ENCODE measurements around the gene UBR2. TPM values are rescaled to one million over a fixed set of nuclear protein-coding genes. Genes with fewer than 3 reads are reported as not detected.

The UBR2 gene
- total and polyA plus RNA-seq, 9 of the 15 experiments (the other 6 are each of a cell fraction or from before 2014, with no cell fraction given), result 9.1 to 38.9 (median 23.4) TPM

- no peak for TF ChIP-seq ARNT (IDR thresholded peaks at IDR 0.05)
- no peak for TF ChIP-seq FOXA3 (CRISPR knock-in tag; conservative IDR thresholded peaks at IDR 0.05 in 1 of 2, IDR thresholded peaks at IDR 0.05 in 1 of 2)
- TF ChIP-seq ZNF140 (CRISPR knock-in tag; IDR thresholded peaks at IDR 0.05), result no peak
- TF ChIP-seq CREM (IDR thresholded peaks at IDR 0.05; ENCODE audit: low read depth), result no peak
- no peak for TF ChIP-seq ATF7 (IDR thresholded peaks at IDR 0.05)
- TF ChIP-seq EWSR1 (IDR thresholded peaks at IDR 0.05; ENCODE audit: borderline replicate concordance, low read depth, partially characterized antibody), result no peak
- no peak for TF ChIP-seq RAD21 (CRISPR knock-in tag; conservative IDR thresholded peaks at IDR 0.05 in 1 of 2, IDR thresholded peaks at IDR 0.05 in 1 of 2)
- TF ChIP-seq CTCFL (IDR thresholded peaks at IDR 0.05; ENCODE audit: borderline replicate concordance, insufficient read depth, low read depth, low read length, poor library complexity, severe bottlenecking), result no peak
- no peak for TF ChIP-seq KLF1 (tag; IDR thresholded peaks at IDR 0.05)
- no peaks in the 10 kb centered on the region for H3K9me1 ChIP-seq (ENCODE audit: control insufficient read depth, insufficient read depth, low read length)
- CTCF ChIA-PET (ENCODE audit: low intra/inter-chr PET ratio), result no interaction called here
- no peak overlapping the region for H2AFZ ChIP-seq (ENCODE audit: low read depth, low read length)
- H3K27ac ChIP-seq (ENCODE audit: extremely low read depth, low read depth, low read length), result no peak overlapping the region
- BruUV-seq (replicated peaks), result no TSS peak
- 83% methylated on average over 7 of the region's 7 CpGs for WGBS (ENCODE audit: insufficient coverage, low coverage, missing lambda C conversion rate)
- no peaks in the 10 kb centered on the region for H3K9me3 ChIP-seq (replicated peaks; ENCODE audit: control insufficient read depth, insufficient read depth, low read depth, low read length)
- H4K20me1 ChIP-seq (replicated peaks; ENCODE audit: control insufficient read depth, insufficient read depth, low read length), result no peaks in the 10 kb centered on the region
- POLR2A ChIA-PET, result no interaction called here
- H3K4me2 ChIP-seq (ENCODE audit: insufficient read depth, low read length), result no peak overlapping the region
- no peaks in the 10 kb centered on the region for H3K4me1 ChIP-seq (replicated peaks in 1 of 2; ENCODE audit: control insufficient read depth in 2 of 2, insufficient read depth in 2 of 2, low read length in 2 of 2)
- no peaks in the 10 kb centered on the region for H3K79me2 ChIP-seq (ENCODE audit: control insufficient read depth, insufficient read depth, low read length)
- H3K9ac ChIP-seq (ENCODE audit: insufficient read depth in 1 of 2, low read depth in 2 of 2, low read length in 2 of 2), result no peak overlapping the region
- no peak for ATAC-seq
- H3K36me3 ChIP-seq (ENCODE audit: control insufficient read depth, insufficient read depth, low read length), result peaks cover 77% of the 10 kb centered on the region; the same call in 2 of the 3 replicates
- in situ Hi-C loops (cut with MboI), result no loop called here
- H3K27me3 ChIP-seq (ENCODE audit: control insufficient read depth in 2 of 2, insufficient read depth in 2 of 2, low read length in 2 of 2), result no peaks in the 10 kb centered on the region
- no peak for DNase-seq (ENCODE audit: extremely low read depth in 1 of 4, low spot score in 3 of 4)
- no peak for FAIRE-seq
- intact Hi-C loops (cut with micrococcal nuclease), result no loop called here
- H3K4me3 ChIP-seq, result no peak overlapping the region
These were observed 125.5 kb downstream of the UBR2 start for GRCh38 chr6:42689371-42689770.
